GM10266 (cell line): ENCODE measurements around the gene NALCN.

Experiments
- DNase-seq: peaks from one replicate; pipeline ENCODE4 v3.0.0; 2012; ENCODE audit errors: extremely low spot score
- CTCF ChIP-seq: IDR thresholded peaks from 2 replicates; pipeline ENCODE4 v1.5.1; 2012; ENCODE audit warnings: mild to moderate bottlenecking, low read depth; ENCODE audit not compliant: control insufficient read depth, insufficient read depth; ENCODE audit errors: missing control alignments

Gene NALCN

GRCh38 chr13:101399365-101399764 is 16.9 kb downstream of the NALCN start:
- DNase-seq = no peak
- no peak for TF ChIP-seq CTCF

DNA sequence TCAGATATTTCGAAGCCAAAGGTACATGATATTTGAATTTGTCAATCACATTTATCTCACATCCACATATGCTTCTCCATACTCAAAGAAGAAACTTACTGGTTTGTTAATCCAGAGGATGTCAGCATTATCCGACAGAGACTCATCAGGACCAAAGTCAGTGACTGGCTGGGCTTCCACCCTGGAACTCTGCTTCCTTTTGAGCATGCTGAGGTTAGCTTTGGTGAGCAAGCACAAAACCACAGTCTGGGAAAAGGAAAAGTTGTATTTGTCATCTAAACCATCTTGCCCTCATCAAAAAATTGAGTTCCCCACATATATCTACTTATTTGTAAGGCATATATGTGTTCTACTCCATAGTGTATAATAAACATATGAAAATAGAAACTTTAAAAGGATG is 17.4 kb downstream of the NALCN start:
- no peak for DNase-seq
- TF ChIP-seq CTCF = no peak

DNA sequence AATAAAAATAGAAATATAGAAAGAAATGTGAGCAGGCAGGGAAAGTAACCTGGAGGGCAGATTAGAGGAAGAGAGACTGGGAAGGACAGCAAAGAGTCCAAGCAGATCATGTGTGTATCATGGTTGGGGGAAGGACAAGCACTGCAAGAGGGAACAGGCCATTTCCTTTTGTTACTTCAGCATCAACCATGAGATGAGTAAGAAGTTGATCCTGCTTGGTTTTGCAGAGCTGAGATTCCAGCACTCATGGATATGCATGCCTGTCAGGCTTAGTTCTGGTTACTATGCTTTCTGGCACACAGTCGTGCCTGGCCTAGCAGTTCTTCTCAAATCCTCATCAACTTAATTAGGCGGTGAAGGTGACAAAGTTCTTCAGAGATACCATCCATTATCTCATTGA is 18.1 kb downstream of the NALCN start:
- no peak for DNase-seq
- no peak for TF ChIP-seq CTCF

DNA sequence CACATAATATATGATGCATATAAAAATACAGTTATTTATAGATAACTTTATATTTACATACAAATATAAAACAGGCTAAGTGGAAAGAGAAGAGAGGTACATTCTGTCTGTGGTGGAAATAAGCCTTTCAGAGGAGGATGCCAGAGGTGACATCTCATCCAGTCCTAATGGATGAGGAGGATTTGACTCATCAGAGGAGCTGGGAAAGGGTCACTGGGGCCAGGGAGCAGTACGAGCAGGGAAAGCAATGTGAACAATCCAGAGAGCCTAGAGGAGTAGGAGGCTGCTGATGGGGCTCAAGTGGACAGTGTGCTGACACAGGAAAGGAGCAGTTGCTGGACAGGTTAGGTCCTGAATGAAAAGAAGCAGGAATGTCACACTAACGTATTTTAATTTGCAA is 18.6 kb downstream of the NALCN start:
- no peak for TF ChIP-seq CTCF

DNA sequence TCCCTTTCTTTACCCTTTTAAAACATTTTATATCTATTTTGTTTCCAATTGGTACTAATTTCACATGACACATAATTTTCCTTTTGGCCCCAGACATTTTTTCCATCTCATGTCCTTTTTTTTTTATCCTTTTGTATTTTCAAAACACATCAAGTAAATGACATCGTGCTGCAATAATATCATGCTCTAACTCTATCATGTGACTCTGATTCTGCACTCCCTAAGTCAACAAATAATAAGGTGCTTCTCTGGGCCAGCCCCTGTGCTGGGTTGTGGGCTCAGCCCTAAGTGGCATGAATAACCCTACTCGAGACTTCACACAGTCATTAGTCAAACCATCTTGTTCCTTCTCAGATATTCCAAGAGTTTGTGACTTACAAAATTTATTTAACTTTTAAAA is 21.7 kb downstream of the NALCN start:
- TF ChIP-seq CTCF = no peak
- DNase-seq = no peak

More for the DNA sequence above, 18.6 kb downstream of the NALCN start:
- DNase-seq = no peak

DNA sequence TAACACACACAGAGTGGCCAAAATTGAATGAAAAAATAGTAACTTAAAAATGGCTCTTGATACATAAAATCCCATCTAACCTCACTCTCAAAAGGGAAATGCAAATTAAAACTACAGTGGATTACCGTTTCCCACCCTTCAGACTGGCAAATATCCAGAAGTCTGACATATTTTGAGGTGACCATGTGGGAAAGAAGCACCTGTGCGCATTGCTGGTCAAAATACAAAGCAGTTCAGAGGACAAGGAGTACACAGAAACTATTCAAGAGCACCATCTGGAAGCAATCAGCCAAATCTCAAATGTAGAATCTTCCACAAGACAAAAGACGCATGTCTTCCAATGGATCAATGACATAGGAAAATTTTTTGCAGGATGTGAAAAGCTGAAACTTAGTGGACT is 23.2 kb downstream of the NALCN start:
- no peak for TF ChIP-seq CTCF

DNA sequence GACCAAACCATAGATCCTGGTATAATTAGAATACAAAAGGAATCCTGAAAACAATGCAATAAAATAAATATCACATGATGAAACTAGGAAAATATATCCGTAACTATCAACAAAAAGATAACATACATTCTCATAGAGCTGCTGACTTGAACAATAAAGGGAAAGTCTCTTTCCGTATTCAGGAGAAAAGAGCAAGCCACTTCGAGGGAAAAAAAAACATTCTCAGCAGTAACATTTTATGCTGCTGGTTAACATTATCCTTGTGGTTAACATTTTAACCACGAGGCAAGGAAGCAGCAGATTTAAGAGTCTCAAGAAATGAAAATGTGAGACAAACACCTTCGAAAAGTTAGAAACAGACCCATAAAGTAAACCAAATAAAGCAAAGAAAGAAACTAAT is 25.8 kb downstream of the NALCN start:
- no peak for DNase-seq
- TF ChIP-seq CTCF = no peak

More for the DNA sequence above, 23.2 kb downstream of the NALCN start:
- DNase-seq = no peak

DNA sequence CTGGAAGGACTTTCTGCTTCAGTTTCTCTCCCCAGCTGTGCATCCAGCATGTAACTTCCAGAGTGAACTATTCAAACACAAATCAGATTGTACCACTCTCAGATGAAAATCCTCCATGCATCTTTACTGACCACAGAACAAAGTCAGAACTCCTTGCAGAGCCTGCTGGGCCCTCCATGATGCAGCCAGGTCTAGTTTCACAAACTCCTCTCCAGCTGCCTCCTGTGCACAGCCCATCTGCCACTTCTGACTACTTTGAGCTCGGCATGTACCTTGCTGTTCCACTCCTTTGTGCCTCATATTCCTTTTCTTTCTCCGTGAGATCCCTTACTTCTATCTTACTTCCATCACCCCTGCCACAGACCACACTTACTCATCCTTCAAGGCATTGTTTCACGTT is 31.4 kb downstream of the NALCN start:
- TF ChIP-seq CTCF = no peak

More for the DNA sequence above, 31.4 kb downstream of the NALCN start:
- DNase-seq = no peak
